Stimulated activated CD4-positive, alpha-beta T cell treated with anti-CD3 and anti-CD28 coated beads, Interleukin-12 subunit alpha, Interleukin-12 subunit beta, amount 100 ng/mL, for 4 hours (primary cell): Measurements from ENCODE around the gene MPHOSPH9.
A peak's percentile ranks its signal among the peaks of the same experiment; 100 is the strongest.
"Not testable (repeated sequence)": the region's sequence is repeated elsewhere in the genome, so short reads cannot be mapped to it uniquely, and the experiment has no call there.

Source experiments
- DNase-seq: peaks from one replicate; pipeline ENCODE4 v3.0.0-alpha.2; 2020

MPHOSPH9 gene

GRCh38 chr12:123225443-123225842, 7.5 kb downstream of the MPHOSPH9 start:
- DNase-seq = no peak

- peak; percentile 30 for DNase-seq
Measured at GRCh38 chr12:123223241-123223668, 9.7 kb downstream of the MPHOSPH9 start.

- DNase-seq = not testable (repeated sequence)
Measured at GRCh38 chr12:123207815-123208214, 25.1 kb downstream of the MPHOSPH9 start.

GRCh38 chr12:123206794-123207193, 26.1 kb downstream of the MPHOSPH9 start:
- DNase-seq = not testable (repeated sequence)

GRCh38 chr12:123200414-123200813, 32.5 kb downstream of the MPHOSPH9 start:
- DNase-seq = peak; percentile 14

GRCh38 chr12:123199936-123200335, 33.0 kb downstream of the MPHOSPH9 start:
- DNase-seq = no peak

GRCh38 chr12:123187637-123188036, 45.3 kb downstream of the MPHOSPH9 start:
- DNase-seq = no peak

GRCh38 chr12:123180171-123180570, 52.8 kb downstream of the MPHOSPH9 start:
- no peak for DNase-seq

GRCh38 chr12:123171967-123172366, 61.0 kb downstream of the MPHOSPH9 start:
- no peak for DNase-seq

GRCh38 chr12:123167329-123167728, 65.6 kb downstream of the MPHOSPH9 start:
- DNase-seq = no peak

GRCh38 chr12:123165537-123165936, 67.4 kb downstream of the MPHOSPH9 start:
- DNase-seq = no peak

- no peak for DNase-seq
Measured at GRCh38 chr12:123164710-123165261, 68.2 kb downstream of the MPHOSPH9 start.

GRCh38 chr12:123164222-123164621, 68.7 kb downstream of the MPHOSPH9 start:
- DNase-seq = no peak

- DNase-seq = no peak
Measured at GRCh38 chr12:123163227-123163626, 69.7 kb downstream of the MPHOSPH9 start.

GRCh38 chr12:123160801-123161487, 72.0 kb downstream of the MPHOSPH9 start:
- DNase-seq = no peak

- DNase-seq = no peak
Measured at GRCh38 chr12:123153906-123154305, 79.0 kb downstream of the MPHOSPH9 start.

- DNase-seq = no peak
Measured at GRCh38 chr12:123152833-123153232, 80.1 kb downstream of the MPHOSPH9 start.

- no peak for DNase-seq
Measured at GRCh38 chr12:123151457-123152454, 81.2 kb downstream of the MPHOSPH9 start.

GRCh38 chr12:123150744-123151456, 82.0 kb downstream of the MPHOSPH9 start, which contains the start of gene PITPNM2:
Gene PITPNM2, minus strand, starts transcription at chr12:123151090. Its CDS starts 116,500 bp downstream, at chr12:123034590.
- DNase-seq = peak; percentile 62

- DNase-seq = peak; percentile 28
Measured at GRCh38 chr12:123150275-123150743, 82.6 kb downstream of the MPHOSPH9 start.

GRCh38 chr12:123149501-123150274, 83.3 kb downstream of the MPHOSPH9 start:
- DNase-seq = no peak

- no peak for DNase-seq
Measured at GRCh38 chr12:123149088-123149487, 83.9 kb downstream of the MPHOSPH9 start.
